HG03460 (cell line): ENCODE measurements around the gene FSD1.
"Not testable (repeated sequence)": the region's sequence is repeated elsewhere in the genome, so short reads cannot be mapped to it uniquely, and the experiment has no call there.

ENCODE experiments used
- ATAC-seq: cut with Tn5 transposase; IDR thresholded peaks from one replicate; pipeline ENCODE4 v1.9.1; 2021; ENCODE audit not compliant: unreplicated experiment

Gene FSD1

DNA sequence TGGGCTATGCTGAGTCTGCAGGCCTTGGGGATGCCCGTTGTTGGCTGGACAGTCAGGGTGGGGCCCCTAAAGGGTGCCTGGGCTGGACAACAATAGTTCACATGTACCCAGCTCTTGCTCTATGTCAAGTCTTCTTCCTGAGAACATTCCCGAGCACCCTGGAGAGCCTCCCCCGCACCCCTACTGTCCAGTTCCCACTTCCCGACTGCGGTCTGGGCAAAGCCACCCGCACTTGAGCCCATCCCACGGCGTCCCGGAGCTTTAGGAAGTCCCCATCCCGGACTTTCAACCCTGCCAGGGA is 37.9 kb downstream of the FSD1 start:
- ATAC-seq = no peak

DNA sequence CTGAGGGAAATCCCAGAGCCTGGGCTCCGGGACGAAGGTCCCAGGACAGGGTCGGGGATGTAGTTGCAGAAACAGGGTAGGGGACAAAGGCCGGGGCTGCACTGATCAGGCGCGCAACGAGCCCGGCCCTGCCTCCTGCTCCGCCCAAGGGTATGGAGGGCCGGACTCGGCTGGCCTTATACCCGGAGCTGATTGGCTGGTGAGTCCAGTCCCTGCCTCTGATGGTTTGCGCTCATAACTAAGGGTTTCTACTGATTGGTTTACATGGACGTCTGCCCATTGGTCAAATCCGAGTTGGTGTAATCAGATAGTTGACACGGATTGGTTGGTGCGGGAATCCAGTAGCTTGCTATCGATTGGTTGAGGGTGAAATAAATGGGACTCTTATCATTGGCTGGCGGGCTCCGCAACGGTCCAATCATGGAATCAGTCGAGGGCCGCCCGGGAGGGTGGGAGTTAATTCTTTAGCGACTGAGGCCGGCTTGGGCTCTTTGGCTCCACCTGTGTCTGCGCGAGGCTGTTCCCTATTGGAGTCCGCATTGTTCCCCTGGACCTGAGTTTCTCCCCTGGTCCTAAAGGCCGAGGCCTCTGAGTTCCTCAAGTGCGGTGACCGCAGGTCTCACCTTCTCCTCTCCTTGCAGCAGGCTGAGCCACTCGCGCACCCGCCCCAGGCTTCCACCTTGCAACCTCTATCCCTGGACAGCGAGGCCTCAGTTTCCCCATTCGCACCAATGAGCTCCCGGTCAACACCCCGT is 38.4 kb downstream of the FSD1 start:
- peak; percentile 79 for ATAC-seq

DNA sequence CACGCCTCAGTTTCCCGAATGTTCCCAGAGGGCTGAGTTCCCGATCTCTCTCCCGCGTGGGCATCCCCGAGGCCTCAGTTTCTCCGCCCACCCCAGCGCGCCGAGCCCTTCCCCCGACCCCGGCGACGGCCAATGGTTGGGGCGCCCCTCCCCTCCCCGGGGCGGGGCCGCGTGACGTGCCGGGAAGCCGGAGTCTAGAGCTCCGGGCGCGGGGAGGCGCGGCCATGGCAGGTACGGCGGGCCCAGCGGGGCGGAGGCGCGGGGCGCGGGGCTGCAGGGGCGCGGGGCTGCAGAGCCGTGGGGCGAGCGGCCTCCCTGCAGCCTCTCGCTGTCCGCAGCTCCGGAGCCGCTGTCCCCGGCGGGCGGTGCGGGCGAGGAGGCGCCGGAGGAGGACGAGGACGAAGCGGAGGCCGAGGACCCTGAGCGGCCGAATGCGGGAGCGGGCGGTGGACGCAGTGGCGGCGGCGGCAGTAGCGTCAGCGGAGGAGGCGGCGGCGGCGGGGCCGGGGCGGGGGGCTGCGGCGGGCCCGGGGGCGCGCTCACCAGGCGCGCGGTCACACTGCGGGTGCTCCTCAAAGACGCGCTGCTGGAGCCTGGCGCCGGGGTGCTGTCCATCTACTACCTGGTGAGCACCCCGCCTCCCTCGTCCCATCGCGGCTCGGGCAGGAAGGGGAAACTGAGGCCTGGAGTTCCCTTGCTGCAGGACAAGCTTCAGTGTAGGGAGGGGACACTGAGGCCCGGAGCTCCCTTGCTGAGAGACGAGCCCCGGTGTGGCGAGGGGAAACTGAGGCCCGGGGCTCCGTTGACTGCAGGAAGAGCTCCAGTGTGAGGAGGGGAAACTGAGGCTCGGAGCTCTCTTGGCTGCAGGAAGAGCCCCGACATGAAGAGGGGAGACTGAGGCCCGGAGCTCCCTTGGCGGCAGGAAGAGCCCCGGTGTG is 39.2 kb downstream of the FSD1 start, which contains the start of gene MPND:
TSS of gene MPND (plus strand) at position 193 of the 938 bp plus-strand sequence. CDS start at position 225, 32 bp downstream.
- ATAC-seq = peak; percentile 50

DNA sequence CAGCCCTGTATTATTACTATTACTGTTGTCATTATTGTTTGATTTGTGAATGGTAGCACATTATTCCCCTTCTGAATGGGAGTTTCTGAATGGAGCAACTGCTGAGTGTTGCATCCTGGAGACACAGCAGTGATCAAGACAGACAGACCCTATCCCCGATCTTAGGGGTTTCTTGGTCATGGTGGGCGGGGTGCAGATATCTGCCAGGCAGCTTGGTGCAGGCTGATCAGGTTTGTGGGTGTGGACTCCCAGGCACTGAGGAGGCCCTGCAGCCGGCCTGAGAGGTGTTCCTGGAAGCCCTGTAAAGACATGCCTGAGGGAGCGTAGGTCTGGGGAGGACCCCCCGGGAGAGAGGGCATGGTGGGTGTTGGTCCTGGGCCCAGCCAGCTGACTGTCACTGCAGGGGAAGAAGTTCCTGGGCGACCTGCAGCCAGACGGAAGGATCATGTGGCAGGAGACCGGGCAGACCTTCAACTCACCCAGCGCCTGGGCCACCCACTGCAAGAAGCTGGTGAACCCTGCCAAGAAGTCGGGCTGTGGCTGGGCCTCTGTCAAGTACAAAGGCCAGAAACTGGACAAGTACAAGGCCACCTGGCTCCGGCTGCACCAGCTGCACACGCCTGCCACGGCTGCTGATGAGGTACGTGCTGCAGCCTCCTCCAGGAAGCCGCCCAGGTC is 41.1 kb downstream of the FSD1 start:
- ATAC-seq = no peak

DNA sequence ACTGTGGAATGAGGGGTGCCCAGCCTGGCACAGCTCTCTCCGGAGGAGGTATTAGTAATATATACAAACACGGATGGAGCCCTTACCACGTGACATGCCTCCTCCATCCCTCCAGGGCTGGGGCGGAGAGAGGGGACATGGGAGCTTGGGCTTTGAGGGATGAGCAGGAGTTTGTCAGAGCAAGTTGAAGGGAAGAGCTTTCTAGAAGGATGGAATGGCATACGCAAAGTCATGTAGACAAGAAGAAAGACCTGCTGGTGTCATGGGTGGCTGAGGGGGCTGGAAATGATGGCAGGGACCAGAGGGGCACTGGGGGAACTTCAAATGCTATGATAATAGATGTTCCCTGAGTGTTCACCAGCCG is 41.6 kb downstream of the FSD1 start:
- ATAC-seq = no peak

DNA sequence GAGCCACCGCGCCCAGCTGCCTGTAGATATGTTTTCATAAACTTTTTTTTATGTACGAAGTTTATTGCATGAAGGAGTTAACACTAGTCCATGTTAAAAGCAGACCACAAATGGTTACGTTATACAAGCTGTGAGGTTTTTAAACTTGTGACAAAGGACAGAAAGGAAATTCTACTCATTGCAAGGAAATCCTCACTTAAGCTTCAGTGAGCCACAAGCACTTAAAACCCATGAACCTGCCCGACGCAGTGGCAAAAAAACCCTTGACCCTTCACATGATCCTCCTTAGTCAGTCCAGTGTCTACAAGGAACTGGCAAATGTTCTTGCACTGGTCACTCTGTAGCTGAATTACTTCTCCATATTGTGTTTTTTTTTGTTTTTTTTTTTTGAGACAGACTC is 43.1 kb downstream of the FSD1 start:
- ATAC-seq = no peak

DNA sequence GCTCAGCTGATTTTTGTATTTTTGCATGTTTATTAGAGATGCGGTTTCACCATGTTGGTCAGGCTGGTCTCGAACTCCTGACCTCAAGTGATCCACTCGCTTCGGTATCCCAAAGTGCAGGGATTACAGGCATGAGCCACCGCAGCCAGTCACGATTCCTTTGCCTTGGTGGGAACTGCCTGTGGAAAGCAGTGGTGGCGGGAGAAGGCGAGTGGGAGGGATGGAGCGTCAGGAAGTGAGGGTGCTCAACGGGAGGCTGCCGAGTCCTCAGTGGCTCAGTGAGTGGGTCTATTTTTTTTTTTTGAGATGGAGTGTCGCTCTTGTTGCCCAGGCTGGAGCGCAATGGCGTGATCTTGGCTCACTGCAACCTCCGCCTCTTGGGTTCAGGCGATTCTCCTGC is 44.8 kb downstream of the FSD1 start:
- ATAC-seq = not testable (repeated sequence)

DNA sequence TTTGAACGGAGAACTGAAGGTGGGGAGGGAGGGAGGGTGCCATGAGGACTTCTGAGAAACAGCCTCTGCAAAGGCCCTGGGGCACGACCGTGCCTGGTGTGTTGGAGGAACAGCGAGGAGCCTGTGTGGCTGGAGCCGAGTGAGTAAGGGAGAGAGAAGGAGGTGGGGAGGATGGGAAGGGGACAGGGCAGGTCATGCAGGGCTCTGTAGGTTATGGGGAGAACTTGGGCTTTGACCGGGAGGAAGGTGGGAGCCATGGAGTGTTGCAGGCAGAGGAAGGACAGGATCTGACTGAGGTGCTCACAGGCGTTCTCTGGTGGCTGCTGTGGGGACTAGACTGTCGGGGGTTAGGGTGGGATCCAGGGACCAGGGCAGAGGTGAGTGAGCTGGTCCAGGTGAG is 45.7 kb downstream of the FSD1 start:
- no peak for ATAC-seq

DNA sequence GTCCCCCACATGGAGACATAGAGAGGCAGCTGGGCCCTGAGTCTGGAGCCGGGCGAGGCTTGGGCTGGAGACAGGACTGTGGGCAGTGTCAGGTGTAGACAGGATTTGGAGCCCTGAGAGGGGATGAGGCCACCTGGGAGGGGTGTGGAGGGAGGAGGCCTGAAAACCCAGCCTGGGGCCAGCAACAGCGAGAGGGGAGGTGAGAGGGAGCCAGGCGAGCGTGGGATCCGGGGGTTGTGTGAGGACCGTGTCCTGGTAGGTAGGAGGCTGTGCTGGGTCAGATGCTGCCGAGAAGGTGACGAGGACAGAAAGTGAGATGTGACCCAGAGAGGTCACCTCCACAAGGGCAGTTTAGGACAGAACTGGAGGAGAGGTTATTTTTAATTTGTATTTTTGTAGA is 46.3 kb downstream of the FSD1 start:
- no peak for ATAC-seq

DNA sequence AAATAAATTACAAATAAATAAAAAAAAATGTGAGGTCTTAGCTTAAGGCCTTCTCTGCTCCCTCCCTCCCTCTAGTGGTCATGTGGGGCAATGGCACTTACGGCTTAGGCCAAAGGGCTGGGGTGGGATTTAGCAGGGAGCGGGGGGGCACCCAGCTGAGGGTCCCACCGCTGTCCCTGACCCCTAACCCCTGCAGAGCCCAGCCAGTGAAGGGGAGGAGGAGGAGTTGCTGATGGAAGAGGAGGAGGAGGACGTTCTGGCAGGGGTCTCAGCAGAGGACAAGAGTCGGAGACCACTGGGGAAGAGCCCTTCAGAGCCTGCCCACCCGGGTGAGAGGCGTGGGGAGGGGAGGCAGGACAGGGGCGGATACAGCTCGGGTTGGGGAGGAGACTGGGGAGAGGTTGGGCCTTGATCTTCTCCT is 48.3 kb downstream of the FSD1 start:
- no peak for ATAC-seq

DNA sequence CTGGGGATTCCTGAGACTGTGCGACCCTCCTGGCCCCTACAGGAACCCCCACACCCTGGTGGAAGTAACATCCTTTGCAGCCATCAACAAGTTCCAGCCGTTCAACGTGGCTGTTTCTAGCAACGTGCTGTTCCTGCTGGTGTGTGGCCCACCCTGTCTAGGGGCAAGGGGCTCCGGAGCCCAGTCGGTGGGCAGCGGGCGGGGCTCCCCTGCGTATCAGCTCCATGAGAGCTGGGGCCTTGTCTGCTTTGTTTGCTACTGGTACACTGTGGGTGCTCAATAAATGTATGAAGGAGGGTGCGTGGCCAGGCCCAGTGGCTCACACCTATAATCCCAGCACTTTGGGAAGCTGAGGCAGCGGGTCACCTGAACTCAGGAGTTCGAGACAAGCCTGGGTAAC is 49.9 kb downstream of the FSD1 start:
- no peak for ATAC-seq

DNA sequence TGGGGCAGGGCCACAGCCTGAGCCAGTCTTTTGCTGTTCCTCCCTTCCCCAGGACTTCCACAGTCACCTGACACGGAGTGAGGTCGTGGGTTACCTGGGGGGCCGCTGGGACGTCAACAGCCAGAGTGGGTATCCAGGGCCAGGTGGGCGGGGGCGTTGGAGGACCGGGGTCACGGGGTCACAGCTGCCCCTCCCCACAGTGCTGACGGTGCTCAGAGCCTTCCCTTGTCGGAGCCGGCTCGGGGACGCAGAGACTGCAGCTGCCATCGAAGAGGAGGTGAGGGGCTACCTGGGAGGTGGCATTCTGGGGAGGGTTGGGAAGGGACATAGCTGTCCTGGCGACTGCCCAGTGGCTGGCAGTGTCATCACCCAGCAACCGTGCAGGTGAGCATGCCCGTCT is 50.5 kb downstream of the FSD1 start:
- ATAC-seq = no peak

DNA sequence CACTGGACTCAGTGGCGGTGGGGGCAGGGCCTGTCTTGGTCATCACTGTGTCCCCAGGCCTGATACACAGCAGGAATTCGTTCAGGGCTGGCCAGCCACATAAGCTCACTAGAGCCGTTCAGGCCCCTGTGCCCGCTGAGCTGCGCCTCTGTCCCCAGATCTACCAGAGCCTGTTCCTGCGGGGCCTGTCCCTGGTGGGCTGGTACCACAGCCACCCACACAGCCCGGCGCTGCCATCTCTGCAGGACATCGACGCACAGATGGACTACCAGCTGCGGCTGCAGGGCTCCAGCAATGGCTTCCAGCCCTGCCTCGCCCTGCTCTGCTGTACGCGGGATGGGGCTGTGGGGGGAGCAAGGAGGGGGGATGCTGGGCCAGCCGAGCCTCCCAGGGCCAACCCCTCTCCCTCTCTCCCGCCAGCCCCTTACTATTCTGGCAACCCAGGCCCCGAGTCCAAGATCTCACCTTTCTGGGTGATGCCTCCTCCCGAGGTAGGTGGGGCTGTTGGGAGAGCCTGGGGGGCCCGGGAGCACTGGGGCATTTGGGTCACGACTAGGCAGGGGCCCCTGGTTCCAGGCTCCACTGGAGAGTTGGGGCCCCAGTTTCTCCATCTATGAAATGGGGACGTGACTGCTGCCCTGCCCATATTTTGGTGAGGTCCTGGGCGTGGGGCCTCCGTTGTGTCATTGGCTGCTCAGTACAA is 52.8 kb downstream of the FSD1 start:
- no peak for ATAC-seq

DNA sequence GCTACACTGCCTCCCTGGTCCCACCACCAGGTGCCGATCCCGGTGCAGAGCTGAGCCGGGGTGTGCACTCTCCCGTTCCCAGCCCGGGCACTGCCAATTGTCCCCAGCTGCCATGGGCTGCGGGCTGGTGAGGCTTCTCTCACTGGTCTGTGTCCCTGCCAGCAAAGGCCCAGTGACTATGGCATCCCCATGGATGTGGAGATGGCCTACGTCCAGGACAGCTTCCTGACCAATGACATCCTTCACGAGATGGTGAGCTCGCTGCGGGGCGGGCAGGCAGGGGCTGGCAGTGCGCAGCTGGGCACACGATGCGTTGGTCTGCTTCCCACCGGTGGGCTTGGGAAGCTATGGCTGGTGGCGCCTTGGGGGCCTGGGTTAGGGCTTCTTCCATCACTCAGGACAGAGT is 53.5 kb downstream of the FSD1 start:
- no peak for ATAC-seq

DNA sequence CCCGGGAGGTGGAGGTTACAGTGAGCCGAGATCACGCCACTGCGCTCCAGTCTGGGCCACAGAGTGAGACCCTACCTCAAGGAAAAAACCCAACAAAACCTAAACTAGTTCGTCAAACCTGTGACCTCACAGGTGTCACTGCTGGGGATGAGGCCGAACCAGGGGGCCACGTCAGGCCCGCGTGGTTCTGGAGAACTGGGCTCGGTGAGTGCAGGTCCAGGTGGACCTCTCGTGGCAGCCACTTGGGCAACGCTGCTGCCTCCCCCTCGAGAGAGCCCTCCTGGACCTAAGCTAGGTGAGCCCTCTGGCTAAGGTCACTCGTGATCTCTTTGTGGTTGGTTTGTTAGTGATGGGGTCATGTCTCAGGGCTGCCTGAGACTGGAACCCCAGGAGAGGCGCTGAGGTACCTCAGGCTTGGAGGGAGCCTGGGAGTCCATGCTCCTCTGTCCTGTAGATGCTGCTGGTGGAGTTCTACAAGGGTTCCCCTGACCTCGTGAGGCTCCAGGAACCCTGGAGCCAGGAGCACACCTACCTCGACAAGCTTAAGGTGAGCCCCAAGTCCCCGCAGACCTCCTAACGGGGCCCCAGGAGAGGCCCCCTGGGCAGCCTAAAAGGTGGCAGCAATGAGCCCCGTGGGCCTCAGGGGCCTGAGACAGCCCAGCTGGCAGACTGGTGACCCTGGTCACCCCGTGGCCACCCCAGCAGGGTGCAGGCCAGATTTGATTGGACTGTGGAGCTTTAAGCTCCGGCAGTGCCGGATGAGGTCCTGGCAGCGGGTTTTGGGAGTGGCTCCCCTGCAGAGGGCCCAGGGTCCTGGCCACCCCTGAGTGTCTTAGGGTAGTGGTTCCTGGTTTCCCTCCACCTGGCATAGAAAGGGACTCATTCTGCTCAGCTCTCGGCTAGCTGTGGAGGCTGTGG is 54.6 kb downstream of the FSD1 start:
- no peak for ATAC-seq

DNA sequence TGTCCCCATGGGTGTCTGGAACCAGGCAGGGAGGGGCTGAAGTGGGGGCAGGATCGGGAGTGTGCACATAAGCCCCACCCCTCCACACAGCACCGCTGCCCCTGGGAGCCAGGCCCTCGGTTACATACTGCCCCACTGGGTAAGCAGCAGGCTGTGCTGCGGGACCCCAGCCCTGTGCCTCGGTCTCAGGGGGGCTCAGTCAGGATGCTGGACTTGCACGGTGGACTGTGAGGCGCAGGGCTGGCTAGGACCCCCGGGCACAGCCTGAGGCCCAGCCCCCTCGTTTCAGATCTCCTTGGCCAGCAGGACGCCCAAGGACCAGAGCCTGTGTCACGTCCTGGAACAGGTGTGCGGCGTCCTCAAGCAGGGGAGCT is 55.2 kb downstream of the FSD1 start:
- no peak for ATAC-seq

DNA sequence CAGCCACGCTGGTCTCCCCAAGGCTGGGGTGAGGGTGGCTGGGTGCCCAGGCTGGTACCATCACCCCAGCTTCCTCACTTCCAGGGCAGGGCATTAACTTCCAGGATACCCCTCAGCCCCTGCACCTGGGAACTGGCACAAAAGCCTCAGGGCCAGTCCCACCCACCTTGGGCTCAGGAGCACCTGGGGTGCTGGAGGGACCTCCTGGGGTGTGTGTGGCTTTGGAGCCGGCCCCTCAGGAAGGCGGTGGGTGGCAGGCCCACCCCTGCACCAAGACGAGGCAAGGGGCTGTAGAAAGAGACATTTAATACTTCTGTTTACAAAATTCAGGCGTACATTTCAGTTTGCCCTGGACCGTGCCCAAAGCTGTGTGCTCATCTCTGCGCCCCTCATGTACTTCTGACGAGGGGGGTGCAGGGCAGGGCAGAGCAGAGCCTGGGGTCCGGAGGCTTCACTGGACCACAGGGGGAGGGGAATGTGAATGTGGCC is 55.7 kb downstream of the FSD1 start:
- no peak for ATAC-seq

DNA sequence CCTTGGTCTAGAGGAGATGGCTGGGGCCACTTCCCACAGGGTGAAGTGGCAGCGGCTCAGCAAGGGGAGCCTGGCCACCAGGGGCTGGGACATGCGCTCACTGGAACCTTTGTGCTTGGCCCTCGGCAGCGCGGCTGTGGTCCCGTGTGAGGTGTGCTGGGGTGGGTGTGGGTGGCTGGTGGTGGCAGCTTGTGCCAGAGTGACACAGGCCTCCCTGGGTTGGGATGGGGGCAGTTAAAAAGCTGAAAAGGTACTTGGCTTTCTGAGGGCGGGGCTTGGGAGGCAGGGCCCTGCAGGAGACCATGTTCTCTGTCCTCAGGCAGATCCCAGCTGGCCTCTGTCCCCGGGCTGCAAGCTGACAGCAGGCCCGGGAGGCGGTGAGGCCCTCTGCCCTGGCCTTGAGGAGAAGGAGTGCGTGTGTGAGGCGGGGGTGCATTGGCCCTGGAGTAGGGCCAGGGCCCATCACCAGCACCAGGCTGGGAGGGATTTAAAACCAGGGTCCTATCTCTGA is 56.3 kb downstream of the FSD1 start:
- no peak for ATAC-seq

DNA sequence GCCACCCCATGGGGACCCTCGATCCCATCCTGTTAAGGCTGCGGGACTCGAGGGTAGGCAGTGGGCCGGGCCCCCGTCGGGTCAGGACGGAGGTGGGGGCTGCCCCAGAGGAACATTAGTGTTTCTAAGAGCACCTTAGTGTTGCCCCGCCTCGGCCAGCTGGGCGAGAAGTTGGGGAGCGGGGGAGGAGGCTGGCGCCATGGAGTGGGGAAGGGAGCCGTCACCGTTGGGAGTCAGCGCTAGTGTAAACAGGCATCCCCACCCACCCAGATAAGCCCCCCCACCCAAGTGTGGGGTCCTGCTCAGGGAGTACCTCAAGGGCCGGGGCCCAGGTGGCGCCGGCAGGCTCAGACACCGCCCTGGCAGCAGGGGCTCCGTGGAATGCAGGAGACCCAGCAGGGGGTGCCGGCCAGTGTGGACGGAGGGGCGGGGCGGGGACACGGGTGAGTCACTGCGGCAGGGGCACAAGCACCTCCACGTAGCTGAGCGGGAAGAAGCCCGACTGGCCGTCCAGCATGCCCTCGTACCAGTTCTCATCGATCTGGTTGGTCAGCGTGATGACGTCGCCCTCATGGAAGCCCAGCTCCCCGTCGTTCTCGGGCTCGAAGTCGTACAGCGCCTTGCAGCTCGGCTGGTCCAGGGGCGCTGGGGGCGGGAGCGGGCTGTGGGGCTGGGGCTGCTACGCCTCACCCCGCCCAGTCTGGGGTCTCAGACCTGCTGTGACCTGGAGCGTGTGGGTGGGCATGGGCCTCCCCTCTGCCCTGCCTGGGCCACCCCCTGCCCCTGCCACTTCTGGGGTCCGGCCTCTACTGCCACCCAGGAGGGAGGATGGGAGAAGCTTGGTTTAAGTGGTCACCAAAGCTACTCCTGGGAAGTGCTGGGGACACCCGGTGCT is 57.0 kb downstream of the FSD1 start:
- ATAC-seq = no peak
